ENCODE measurements around the gene PCDH9. TPM values are rescaled to one million over a fixed set of nuclear protein-coding genes. Genes with fewer than 3 reads are reported as not detected.

Gene PCDH9
- total and polyA plus RNA-seq, 12 donors, result 2.9 to 32.0 (median 15.4) TPM

DNA sequence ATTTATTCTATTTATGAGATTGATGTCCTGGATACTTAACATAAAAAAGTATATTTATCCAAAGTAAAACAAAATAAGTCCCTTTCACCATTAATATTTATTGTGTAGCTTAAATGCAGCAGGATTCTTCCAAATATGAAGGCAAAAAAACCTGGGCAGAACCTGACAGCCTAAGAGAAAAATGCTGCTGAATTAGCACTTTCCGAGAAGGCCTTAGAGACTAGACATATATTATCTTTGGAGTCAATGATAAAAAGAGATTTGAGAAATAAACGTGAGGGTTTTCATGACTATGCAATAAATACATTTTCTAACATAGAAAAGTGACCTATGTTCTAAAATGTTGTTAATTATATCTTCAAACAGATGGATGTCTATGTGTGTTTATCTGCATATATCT lies 566.9 kb downstream of the PCDH9 start:
- H3K4me3 ChIP-seq, result no peak overlapping the region
- DNase-seq (no peak), ATAC-seq (no peak)
- H3K27ac ChIP-seq, result no peak overlapping the region
- 69 to 83% methylated on average over 2 of the region's 2 CpGs for WGBS, 2 donors
- no peaks in the 10 kb centered on the region for H3K9me3 ChIP-seq
- H3K4me1 ChIP-seq, result peaks cover 0 to 11% (median 0%) of the 10 kb centered on the region in 9 donors
- intact Hi-C loops (cut with DNase I), result no loop called here
- no peaks in the 10 kb centered on the region for H3K27me3 ChIP-seq
- no peaks in the 10 kb centered on the region for H3K36me3 ChIP-seq
- TF ChIP-seq, protein P1, sequence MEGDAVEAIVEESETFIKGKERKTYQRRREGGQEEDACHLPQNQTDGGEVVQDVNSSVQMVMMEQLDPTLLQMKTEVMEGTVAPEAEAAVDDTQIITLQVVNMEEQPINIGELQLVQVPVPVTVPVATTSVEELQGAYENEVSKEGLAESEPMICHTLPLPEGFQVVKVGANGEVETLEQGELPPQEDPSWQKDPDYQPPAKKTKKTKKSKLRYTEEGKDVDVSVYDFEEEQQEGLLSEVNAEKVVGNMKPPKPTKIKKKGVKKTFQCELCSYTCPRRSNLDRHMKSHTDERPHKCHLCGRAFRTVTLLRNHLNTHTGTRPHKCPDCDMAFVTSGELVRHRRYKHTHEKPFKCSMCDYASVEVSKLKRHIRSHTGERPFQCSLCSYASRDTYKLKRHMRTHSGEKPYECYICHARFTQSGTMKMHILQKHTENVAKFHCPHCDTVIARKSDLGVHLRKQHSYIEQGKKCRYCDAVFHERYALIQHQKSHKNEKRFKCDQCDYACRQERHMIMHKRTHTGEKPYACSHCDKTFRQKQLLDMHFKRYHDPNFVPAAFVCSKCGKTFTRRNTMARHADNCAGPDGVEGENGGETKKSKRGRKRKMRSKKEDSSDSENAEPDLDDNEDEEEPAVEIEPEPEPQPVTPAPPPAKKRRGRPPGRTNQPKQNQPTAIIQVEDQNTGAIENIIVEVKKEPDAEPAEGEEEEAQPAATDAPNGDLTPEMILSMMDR (IDR thresholded peaks at IDR 0.05), result no peak

DNA sequence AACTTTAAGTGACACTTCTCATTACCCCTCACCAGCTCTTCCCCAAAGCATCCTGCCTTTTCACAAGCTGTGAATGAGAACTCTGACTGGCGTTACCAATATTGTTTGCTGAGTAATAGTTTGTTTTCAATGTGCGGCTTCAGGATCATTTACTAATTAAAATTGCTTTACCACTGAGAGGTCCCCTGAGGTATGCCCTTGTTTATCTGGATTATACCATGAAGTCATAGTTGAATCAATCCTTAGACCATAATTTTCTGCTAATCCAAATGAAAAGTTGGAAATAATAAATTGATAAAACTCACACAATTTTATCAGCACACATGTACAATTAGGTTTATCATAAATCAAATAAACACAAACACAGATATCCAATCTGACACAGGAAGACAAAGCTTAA lies 568.8 kb downstream of the PCDH9 start:
- Histone ChIP-seq H3K27me3 (no peaks in the 10 kb centered on the region), H3K27ac (no peak overlapping the region), H3K4me3 (no peak overlapping the region), H3K36me3 (no peaks in the 10 kb centered on the region), H3K4me1 (peaks cover 0 to 26% (median 11%) of the 10 kb centered on the region in 9 donors), H3K9me3 (no peaks in the 10 kb centered on the region)
- ATAC-seq (no peak), DNase-seq (no peak)
- intact Hi-C loops (cut with DNase I), result no loop called here
- 83 to 93% methylated on average over 2 of the region's 2 CpGs for WGBS, 2 donors
- TF ChIP-seq, protein P1 (IDR thresholded peaks at IDR 0.05), result no peak

DNA sequence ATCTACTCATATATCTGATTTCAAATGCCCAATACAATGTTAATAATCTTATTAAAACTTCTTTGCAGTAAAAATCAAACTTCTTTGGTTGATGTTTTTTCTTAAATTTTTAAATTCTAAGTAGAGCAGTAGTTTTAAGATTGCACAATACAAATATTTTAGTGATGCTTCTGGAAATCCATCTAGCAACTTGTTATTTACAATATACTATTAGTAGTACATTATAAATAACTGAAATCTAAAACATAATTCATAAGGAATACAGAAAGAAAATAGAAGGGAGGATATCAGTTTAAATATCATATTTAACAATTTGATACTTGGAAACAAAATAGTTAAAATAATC lies 569.7 kb downstream of the PCDH9 start:
- peaks cover 0 to 26% (median 11%) of the 10 kb centered on the region in 9 donors for H3K4me1 ChIP-seq
- TF ChIP-seq, protein P1 (IDR thresholded peaks at IDR 0.05), result no peak
- H3K36me3 ChIP-seq, result no peaks in the 10 kb centered on the region
- ATAC-seq (no peak), DNase-seq (no peak)
- intact Hi-C loops (cut with DNase I), result no loop called here
- no peak overlapping the region for H3K27ac ChIP-seq
- H3K9me3 ChIP-seq, result no peaks in the 10 kb centered on the region
- H3K27me3 ChIP-seq, result no peaks in the 10 kb centered on the region
- no peak overlapping the region for H3K4me3 ChIP-seq

DNA sequence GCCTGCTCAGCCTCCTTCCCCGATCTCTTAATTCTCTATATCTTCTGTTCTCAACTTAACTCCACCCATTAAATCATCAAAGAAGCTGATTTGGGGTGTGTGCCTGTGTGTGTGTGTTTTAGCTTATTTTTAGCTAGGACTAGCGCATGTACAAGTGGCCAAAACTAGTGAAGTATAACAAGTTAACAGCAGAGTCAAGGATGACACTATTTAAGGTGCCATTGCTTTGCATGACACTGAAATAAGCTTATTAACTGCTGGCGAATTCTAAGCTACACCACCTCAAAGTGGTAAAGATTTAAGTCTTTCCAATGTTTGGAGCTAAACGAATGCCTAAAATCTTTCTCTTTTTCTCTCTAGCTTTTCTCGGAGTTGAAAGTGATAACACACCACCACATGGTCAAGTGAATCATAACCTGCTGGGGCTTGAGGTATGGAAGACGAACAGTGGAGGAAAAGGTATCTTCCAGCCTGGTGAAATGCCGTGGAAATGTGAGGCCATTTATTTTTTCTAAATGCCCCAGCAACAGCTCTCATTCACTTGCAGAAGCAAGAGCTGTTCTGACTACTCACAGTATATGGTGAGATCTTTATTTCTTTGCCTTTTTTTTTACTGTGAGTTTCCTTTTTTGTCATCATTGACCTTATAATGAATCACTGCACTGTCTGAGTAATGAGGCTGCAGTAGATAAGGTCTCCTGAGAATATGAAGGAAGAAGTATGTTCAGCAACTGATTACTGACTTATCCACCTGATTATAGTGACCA lies 570.3 kb downstream of the PCDH9 start:
- TF ChIP-seq, protein P1 (IDR thresholded peaks at IDR 0.05), result no peak
- peak in 5 of 8 donors; percentile 12 to 69 (median 26) for ATAC-seq
- intact Hi-C loops (cut with DNase I), result no loop called here
- H3K36me3 ChIP-seq, result no peaks in the 10 kb centered on the region
- 74 to 77% methylated on average over 7 of the region's 7 CpGs for WGBS, 2 donors
- no peaks in the 10 kb centered on the region for H3K27me3 ChIP-seq
- no peak for DNase-seq
- peaks cover 0 to 26% (median 11%) of the 10 kb centered on the region in 9 donors for H3K4me1 ChIP-seq
- no peak overlapping the region for H3K4me3 ChIP-seq
- H3K27ac ChIP-seq, result no peak overlapping the region
- no peaks in the 10 kb centered on the region for H3K9me3 ChIP-seq
